PFSK-1 (cell line): ENCODE results near the gene HIVEP1.

Experiments
- FOXP2 ChIP-seq: optimal IDR thresholded peaks from 2 replicates; pipeline ENCODE3; 2011; ENCODE audit warnings: borderline replicate concordance, control low read depth, inconsistent platforms; ENCODE audit not compliant: insufficient read depth; ENCODE audit errors: extremely low read length, extremely low read depth
- POLR2AphosphoS5 ChIP-seq: IDR thresholded peaks from 2 replicates; pipeline ENCODE4 v1.6.1; 2012; ENCODE audit warnings: low read depth, mild to moderate bottlenecking, control low read depth, low read length, moderate library complexity
- SIN3A ChIP-seq: IDR thresholded peaks from 2 replicates; pipeline ENCODE4 v1.6.1; 2012; ENCODE audit warnings: mild to moderate bottlenecking, low read length, moderate library complexity, borderline replicate concordance; ENCODE audit not compliant: insufficient read depth
- TAF1 ChIP-seq: IDR thresholded peaks from 2 replicates; pipeline ENCODE4 v1.6.1; 2012; ENCODE audit warnings: low read length, control low read depth, borderline replicate concordance; ENCODE audit not compliant: insufficient read depth
- TF ChIP-seq, protein P1 (sequence below), 2 experiments: IDR thresholded peaks; 2 replicates each; pipeline versions ENCODE4 v1.6.1 to v1.8.0; 2011 to 2012; ENCODE audit warnings: low read depth in 2 of 2, low read length in 2 of 2, control low read depth in 1 of 2, inconsistent platforms in 1 of 2, mild to moderate bottlenecking in 1 of 2, moderate library complexity in 1 of 2; ENCODE audit not compliant: insufficient read depth in 1 of 2

DNA sequence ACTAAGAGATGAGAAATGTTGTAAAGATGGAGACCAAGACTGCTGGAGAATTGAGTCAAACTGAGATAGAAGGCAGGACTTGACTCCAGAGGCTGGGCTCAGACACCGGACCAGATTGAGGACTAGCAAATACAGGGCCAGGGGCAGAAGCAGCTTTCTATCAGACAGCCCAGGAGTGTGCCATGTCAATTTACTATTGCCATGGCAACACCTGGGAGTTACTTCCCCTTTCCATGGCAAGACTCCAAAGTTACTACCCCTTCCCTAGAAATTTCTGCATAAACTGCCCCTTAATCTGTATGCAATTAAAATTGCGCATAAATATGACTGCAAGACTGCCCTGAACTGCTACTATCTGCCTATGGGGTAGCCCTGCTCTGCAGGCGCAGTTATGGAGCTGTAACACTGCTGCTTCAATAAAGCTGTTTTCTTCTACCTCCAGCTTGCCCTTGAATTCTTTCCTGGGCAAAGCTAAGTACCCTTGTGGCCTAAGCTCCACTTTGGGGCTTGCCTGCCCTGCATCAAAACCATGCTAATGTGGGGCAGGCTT is 188.0 kb downstream of the HIVEP1 start:
- no peak for TF ChIP-seq POLR2AphosphoS5
- TF ChIP-seq, protein P1, sequence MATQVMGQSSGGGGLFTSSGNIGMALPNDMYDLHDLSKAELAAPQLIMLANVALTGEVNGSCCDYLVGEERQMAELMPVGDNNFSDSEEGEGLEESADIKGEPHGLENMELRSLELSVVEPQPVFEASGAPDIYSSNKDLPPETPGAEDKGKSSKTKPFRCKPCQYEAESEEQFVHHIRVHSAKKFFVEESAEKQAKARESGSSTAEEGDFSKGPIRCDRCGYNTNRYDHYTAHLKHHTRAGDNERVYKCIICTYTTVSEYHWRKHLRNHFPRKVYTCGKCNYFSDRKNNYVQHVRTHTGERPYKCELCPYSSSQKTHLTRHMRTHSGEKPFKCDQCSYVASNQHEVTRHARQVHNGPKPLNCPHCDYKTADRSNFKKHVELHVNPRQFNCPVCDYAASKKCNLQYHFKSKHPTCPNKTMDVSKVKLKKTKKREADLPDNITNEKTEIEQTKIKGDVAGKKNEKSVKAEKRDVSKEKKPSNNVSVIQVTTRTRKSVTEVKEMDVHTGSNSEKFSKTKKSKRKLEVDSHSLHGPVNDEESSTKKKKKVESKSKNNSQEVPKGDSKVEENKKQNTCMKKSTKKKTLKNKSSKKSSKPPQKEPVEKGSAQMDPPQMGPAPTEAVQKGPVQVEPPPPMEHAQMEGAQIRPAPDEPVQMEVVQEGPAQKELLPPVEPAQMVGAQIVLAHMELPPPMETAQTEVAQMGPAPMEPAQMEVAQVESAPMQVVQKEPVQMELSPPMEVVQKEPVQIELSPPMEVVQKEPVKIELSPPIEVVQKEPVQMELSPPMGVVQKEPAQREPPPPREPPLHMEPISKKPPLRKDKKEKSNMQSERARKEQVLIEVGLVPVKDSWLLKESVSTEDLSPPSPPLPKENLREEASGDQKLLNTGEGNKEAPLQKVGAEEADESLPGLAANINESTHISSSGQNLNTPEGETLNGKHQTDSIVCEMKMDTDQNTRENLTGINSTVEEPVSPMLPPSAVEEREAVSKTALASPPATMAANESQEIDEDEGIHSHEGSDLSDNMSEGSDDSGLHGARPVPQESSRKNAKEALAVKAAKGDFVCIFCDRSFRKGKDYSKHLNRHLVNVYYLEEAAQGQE (IDR thresholded peaks at IDR 0.05; ENCODE audit: insufficient read depth in 1 of 2, low read depth in 2 of 2, low read length in 2 of 2): no peak
- TF ChIP-seq SIN3A: no peak
- TF ChIP-seq TAF1: no peak
- no peak for TF ChIP-seq FOXP2
